Activated CD8-positive, alpha-beta memory T cell treated with anti-CD3 and anti-CD28 coated beads for 36 hours (primary cell): ENCODE results near the gene WNT5A. TPM values are rescaled to one million over a fixed set of nuclear protein-coding genes. Genes with fewer than 3 reads are reported as not detected.
"Not testable (repeated sequence)": the region's sequence is repeated elsewhere in the genome, so short reads cannot be mapped to it uniquely, and the experiment has no call there.

ENCODE experiments used
- CTCF ChIA-PET: fragments of 350-600 bp; sonication (Branson Sonifier 250); formaldehyde crosslinking; loops from one replicate; lab custom pipeline; 2021; ENCODE audit warnings: antibody characterized with exemption; lab: Charles Lee
- POLR2A ChIA-PET: fragments of 350-600 bp; sonication (Branson Sonifier 250); formaldehyde crosslinking; loops from one replicate; lab custom pipeline; 2021; ENCODE audit warnings: antibody characterized with exemption; lab: Charles Lee
- total RNA-seq, 2 experiments: library from RNA; stranded (reverse); gene quantifications; one replicate each; pipeline ENCODE4 v1.2.3, GENCODE V29; 2021

The WNT5A gene
- total RNA-seq, 2 experiments from 2014 or later: not detected

- POLR2A ChIA-PET: no interaction called here
- CTCF ChIA-PET: interaction anchor here (0.5 kb wide), 1 partner anchor 44 kb away, joined by 3 read pairs; no protein-coding TSS in a partner anchor
Observed at GRCh38 chr3:55511895-55512570, 24.9 kb upstream of the WNT5A start.

- POLR2A ChIA-PET: no interaction called here
- CTCF ChIA-PET: no interaction called here
Observed at GRCh38 chr3:55508335-55508734, 21.2 kb upstream of the WNT5A start.

GRCh38 chr3:55507808-55508207 lies 20.7 kb upstream of the WNT5A start:
- CTCF ChIA-PET: no interaction called here
- POLR2A ChIA-PET: no interaction called here

- POLR2A ChIA-PET: no interaction called here
- CTCF ChIA-PET: no interaction called here
Observed at GRCh38 chr3:55505776-55506175, 18.7 kb upstream of the WNT5A start.

GRCh38 chr3:55505102-55505501 lies 18.0 kb upstream of the WNT5A start:
- POLR2A ChIA-PET, CTCF ChIA-PET: not testable (repeated sequence)

- ChIA-PET CTCF (no interaction called here), POLR2A (no interaction called here)
Observed at GRCh38 chr3:55501905-55502304, 14.8 kb upstream of the WNT5A start.

- CTCF ChIA-PET: no interaction called here
Observed at GRCh38 chr3:55500555-55501330, 13.6 kb upstream of the WNT5A start.

GRCh38 chr3:55498520-55498919 lies 11.4 kb upstream of the WNT5A start:
- POLR2A ChIA-PET: no interaction called here
- CTCF ChIA-PET: no interaction called here

More at GRCh38 chr3:55500555-55501330, 13.6 kb upstream of the WNT5A start:
- POLR2A ChIA-PET: no interaction called here

GRCh38 chr3:55497250-55497649 lies 10.1 kb upstream of the WNT5A start:
- CTCF ChIA-PET: no interaction called here
- POLR2A ChIA-PET: no interaction called here

- CTCF ChIA-PET: no interaction called here
Observed at GRCh38 chr3:55494976-55495375, 7.9 kb upstream of the WNT5A start.

GRCh38 chr3:55492976-55493375 lies 5.9 kb upstream of the WNT5A start:
- CTCF ChIA-PET: no interaction called here
- POLR2A ChIA-PET: no interaction called here

More at GRCh38 chr3:55494976-55495375, 7.9 kb upstream of the WNT5A start:
- POLR2A ChIA-PET: no interaction called here

GRCh38 chr3:55491296-55491816 lies 4.2 kb upstream of the WNT5A start:
- ChIA-PET POLR2A (no interaction called here), CTCF (no interaction called here)

GRCh38 chr3:55490276-55490913 lies 3.3 kb upstream of the WNT5A start:
- ChIA-PET CTCF (no interaction called here), POLR2A (no interaction called here)

- ChIA-PET CTCF (no interaction called here), POLR2A (no interaction called here)
Observed at GRCh38 chr3:55489798-55490132, 2.7 kb upstream of the WNT5A start.

- ChIA-PET POLR2A (no interaction called here), CTCF (no interaction called here)
Observed at GRCh38 chr3:55488398-55489055, 1.4 kb upstream of the WNT5A start.

- ChIA-PET POLR2A (no interaction called here), CTCF (no interaction called here)
Observed at GRCh38 chr3:55487381-55488241, 505 bp upstream of the WNT5A start.

GRCh38 chr3:55486101-55486856 lies 827 bp downstream of the WNT5A start:
- ChIA-PET POLR2A (no interaction called here), CTCF (no interaction called here)
